Omental fat pad (tissue), 4 donors: Measurements from ENCODE around the gene GALNT15. TPM values are rescaled to one million over a fixed set of nuclear protein-coding genes. Genes with fewer than 3 reads are reported as not detected.

Experiments
- ATAC-seq: fragments of 150-250 bp; one replicate; pipeline ENCODE4 v1.9.1; 2016; ENCODE audit warnings: mild to moderate bottlenecking, moderate library complexity; ENCODE audit not compliant: low FRiP score
- DNase-seq: peaks from one replicate; pipeline ENCODE4 v3.0.0-alpha.2; 2019; ENCODE audit warnings: low spot score
- CTCF ChIP-seq, 3 donors: fragments of 450-650 bp; IDR thresholded peaks; one replicate each; pipeline ENCODE4 v1.5.1; 2016 to 2017; ENCODE audit warnings: antibody characterized with exemption in 3 of 3, mild to moderate bottlenecking in 3 of 3, moderate library complexity in 2 of 3
- total RNA-seq, 4 donors: library from RNA; depleted of rRNA; stranded (reverse); fragments of >200 nt; gene quantifications; one replicate each; pipeline ENCODE4 v1.1.0, GENCODE V29; 2016

Gene GALNT15
- total RNA-seq, 4 donors from 2014 or later = 135 to 717 (median 384) TPM

DNA sequence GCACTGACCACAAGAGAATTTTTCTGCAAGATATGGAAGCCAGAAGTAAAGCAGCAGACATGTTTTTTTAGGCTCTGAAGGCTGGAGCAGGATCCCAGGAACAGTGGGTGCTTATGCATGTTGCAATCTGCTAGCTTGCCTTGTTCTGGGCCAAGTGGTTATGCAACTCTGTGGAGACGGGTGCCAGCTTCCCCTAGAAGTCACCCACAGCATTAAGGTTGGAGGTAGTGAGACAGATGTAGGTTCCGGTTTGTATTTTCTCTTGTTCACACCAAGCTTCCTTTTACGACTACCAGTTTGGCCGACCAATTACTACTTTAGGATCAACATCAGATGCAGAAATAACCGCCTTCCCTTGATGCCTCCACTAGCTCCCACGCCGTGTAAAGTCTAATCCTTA lies 79.1 kb downstream of the GALNT15 start:
- no peak for DNase-seq
- peak; percentile 73 for ATAC-seq
- no peak for TF ChIP-seq CTCF (IDR thresholded peaks at IDR 0.05)

DNA sequence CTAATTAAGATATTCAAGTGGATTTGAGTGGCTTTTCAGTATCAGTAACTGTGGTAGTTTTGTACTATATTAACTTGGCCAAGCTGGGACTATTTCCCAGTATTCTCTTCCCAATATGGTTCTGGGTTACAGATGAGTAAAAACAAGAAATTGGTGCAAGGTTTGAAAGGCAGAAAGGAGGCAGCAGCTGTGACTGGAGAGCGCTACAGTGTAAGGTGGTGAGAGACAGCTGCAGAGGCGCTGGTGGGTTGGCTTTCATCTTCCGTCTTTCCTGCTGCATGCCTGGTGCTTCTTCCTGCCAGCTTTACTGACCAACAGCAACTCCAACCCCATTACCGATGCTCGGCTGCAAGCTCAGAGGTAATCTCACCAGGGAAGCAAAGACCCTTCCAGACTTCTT lies 80.4 kb downstream of the GALNT15 start:
- no peak for DNase-seq
- no peak for ATAC-seq
- TF ChIP-seq CTCF (IDR thresholded peaks at IDR 0.05) = no peak

GRCh38 chr3:16255326-16255725 lies 80.8 kb downstream of the GALNT15 start:
- no peak for DNase-seq
- ATAC-seq = no peak

DNA sequence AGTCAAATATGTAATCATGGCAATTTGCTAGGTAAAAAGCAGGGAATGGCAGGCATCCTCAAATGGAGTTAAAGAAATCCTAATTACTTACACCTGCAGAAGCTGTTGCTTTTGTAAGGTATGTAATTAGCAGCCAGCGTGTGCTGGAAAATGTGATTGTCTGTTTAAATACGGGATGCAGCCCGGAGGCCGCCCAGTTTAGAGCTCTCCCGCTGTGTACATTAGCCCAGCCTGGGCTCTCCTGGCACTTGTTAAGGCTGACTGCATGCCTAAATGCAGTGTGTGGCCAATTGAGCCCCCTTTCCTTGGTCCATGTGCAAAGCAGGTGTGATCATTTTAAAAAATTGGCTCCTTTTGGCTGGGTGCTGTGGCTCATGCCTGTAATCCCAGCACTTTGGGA lies 81.2 kb downstream of the GALNT15 start:
- ATAC-seq (no peak), DNase-seq (no peak)
- no peak for TF ChIP-seq CTCF (IDR thresholded peaks at IDR 0.05)

More at GRCh38 chr3:16255326-16255725, 80.8 kb downstream of the GALNT15 start:
- no peak for TF ChIP-seq CTCF (IDR thresholded peaks at IDR 0.05)

- DNase-seq (no peak), ATAC-seq (no peak)
- no peak for TF ChIP-seq CTCF (IDR thresholded peaks at IDR 0.05)
Observed at GRCh38 chr3:16257309-16257708, 82.8 kb downstream of the GALNT15 start.

DNA sequence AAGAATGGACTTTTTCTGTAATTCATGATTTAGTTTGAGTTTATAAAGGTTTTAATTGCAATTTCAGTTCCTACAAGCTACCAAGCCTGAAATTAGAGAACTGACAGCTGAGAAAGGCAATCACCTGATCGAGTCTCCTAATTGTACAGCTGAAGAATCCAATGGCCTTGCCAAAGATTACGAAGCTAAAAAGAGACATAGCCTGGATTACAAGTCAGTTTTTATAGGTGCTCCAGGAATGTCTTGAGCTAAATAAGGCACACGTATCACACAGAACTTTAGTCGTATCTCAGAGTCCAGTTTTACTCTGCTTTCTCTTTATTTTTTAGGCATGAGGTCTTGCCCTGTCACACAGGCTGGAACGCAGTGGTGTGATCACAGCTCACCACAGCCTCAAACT lies 83.7 kb downstream of the GALNT15 start:
- ATAC-seq (no peak), DNase-seq (no peak)
- TF ChIP-seq CTCF (IDR thresholded peaks at IDR 0.05) = no peak

DNA sequence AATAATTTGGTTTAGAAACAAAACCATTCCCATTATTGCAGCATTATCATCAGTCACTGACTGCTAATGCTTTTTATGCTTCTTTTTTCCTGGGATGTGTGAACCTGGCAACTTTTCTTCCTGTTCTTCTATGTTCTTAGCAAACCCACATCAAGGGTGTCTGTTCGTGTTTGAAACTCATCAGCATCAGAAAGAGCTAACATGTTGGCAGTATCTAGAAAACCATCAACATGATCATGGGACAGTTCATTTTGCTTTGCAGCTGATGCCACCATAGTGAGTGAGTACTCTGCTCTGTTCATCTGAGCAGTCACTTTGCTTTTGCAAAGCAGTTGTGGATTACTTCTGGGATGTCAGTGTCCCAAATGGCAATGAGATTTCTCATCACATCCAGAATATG lies 84.4 kb downstream of the GALNT15 start:
- ATAC-seq (no peak), DNase-seq (no peak)
- TF ChIP-seq CTCF (IDR thresholded peaks at IDR 0.05) = no peak
